Osteocyte (in vitro differentiated cells): ENCODE results near the gene CD69. TPM values are rescaled to one million over a fixed set of nuclear protein-coding genes. Genes with fewer than 3 reads are reported as not detected.
A peak's percentile ranks its signal among the peaks of the same experiment; 100 is the strongest.

Source experiments
- DNase-seq: peaks from one replicate; pipeline ENCODE4 v3.0.0; 2021; ENCODE audit warnings: mixed read lengths; ENCODE audit not compliant: unreplicated experiment; ENCODE audit errors: extremely low spot score
- H3K27ac Mint-ChIP-seq: one replicate; pipeline ENCODE4 v1.8.0; 2021; ENCODE audit warnings: mild to moderate bottlenecking, mixed read lengths; ENCODE audit not compliant: unreplicated experiment
- H3K27me3 Mint-ChIP-seq: one replicate; pipeline ENCODE4 v1.8.0; 2021; ENCODE audit warnings: mixed read lengths; ENCODE audit not compliant: unreplicated experiment
- H3K36me3 Mint-ChIP-seq: one replicate; pipeline ENCODE4 v1.8.0; 2021; ENCODE audit warnings: mixed read lengths; ENCODE audit not compliant: unreplicated experiment
- H3K4me1 Mint-ChIP-seq: one replicate; pipeline ENCODE4 v1.8.0; 2021; ENCODE audit warnings: mixed read lengths; ENCODE audit not compliant: unreplicated experiment
- H3K4me3 Mint-ChIP-seq: one replicate; pipeline ENCODE4 v1.8.0; 2021; ENCODE audit warnings: mild to moderate bottlenecking, moderate library complexity, mixed read lengths; ENCODE audit not compliant: unreplicated experiment
- H3K9me3 Mint-ChIP-seq: one replicate; pipeline ENCODE4 v1.8.0; 2021; ENCODE audit warnings: mixed read lengths; ENCODE audit not compliant: unreplicated experiment
- total RNA-seq: library from RNA; stranded (reverse); gene quantifications from 2 replicates; pipeline ENCODE4 v1.2.1, GENCODE V29; 2021
- TF ChIP-seq, protein P1 (sequence below): fragments of 200-600 bp; sonication (generic); IDR thresholded peaks from 2 replicates; pipeline ENCODE4 v1.5.0; 2021; ENCODE audit warnings: antibody characterized with exemption, mild to moderate bottlenecking, moderate library complexity

CD69 gene
- total RNA-seq, 1 donor from 2014 or later, result not detected

- peaks cover 12% of the 10 kb centered on the region for H3K27me3 Mint-ChIP-seq
- no peak overlapping the region for H3K4me3 Mint-ChIP-seq
- H3K4me1 Mint-ChIP-seq, result no peaks in the 10 kb centered on the region
- H3K9me3 Mint-ChIP-seq, result no peaks in the 10 kb centered on the region
- TF ChIP-seq, protein P1, sequence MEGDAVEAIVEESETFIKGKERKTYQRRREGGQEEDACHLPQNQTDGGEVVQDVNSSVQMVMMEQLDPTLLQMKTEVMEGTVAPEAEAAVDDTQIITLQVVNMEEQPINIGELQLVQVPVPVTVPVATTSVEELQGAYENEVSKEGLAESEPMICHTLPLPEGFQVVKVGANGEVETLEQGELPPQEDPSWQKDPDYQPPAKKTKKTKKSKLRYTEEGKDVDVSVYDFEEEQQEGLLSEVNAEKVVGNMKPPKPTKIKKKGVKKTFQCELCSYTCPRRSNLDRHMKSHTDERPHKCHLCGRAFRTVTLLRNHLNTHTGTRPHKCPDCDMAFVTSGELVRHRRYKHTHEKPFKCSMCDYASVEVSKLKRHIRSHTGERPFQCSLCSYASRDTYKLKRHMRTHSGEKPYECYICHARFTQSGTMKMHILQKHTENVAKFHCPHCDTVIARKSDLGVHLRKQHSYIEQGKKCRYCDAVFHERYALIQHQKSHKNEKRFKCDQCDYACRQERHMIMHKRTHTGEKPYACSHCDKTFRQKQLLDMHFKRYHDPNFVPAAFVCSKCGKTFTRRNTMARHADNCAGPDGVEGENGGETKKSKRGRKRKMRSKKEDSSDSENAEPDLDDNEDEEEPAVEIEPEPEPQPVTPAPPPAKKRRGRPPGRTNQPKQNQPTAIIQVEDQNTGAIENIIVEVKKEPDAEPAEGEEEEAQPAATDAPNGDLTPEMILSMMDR, result no peak
- no peak for DNase-seq
- no peak overlapping the region for H3K27ac Mint-ChIP-seq
- H3K36me3 Mint-ChIP-seq, result no peaks in the 10 kb centered on the region
These were observed 49.0 kb downstream of the CD69 start for GRCh38 chr12:9711664-9712063.

GRCh38 chr12:9710584-9711375, 49.9 kb downstream of the CD69 start:
- TF ChIP-seq, protein P1, result no peak
- H3K36me3 Mint-ChIP-seq, result no peaks in the 10 kb centered on the region
- no peaks in the 10 kb centered on the region for H3K9me3 Mint-ChIP-seq
- no peak for DNase-seq
- H3K27ac Mint-ChIP-seq, result no peak overlapping the region
- H3K27me3 Mint-ChIP-seq, result peaks cover 19% of the 10 kb centered on the region
- H3K4me3 Mint-ChIP-seq, result no peak overlapping the region
- H3K4me1 Mint-ChIP-seq, result no peaks in the 10 kb centered on the region

- TF ChIP-seq, protein P1, result no peak
- DNase-seq, result no peak
- Mint-ChIP-seq H3K27me3 (peaks cover 23% of the 10 kb centered on the region), H3K9me3 (no peaks in the 10 kb centered on the region), H3K36me3 (no peaks in the 10 kb centered on the region), H3K4me1 (no peaks in the 10 kb centered on the region), H3K27ac (no peak overlapping the region), H3K4me3 (no peak overlapping the region)
These were observed 51.8 kb downstream of the CD69 start for GRCh38 chr12:9708853-9709252.

DNA sequence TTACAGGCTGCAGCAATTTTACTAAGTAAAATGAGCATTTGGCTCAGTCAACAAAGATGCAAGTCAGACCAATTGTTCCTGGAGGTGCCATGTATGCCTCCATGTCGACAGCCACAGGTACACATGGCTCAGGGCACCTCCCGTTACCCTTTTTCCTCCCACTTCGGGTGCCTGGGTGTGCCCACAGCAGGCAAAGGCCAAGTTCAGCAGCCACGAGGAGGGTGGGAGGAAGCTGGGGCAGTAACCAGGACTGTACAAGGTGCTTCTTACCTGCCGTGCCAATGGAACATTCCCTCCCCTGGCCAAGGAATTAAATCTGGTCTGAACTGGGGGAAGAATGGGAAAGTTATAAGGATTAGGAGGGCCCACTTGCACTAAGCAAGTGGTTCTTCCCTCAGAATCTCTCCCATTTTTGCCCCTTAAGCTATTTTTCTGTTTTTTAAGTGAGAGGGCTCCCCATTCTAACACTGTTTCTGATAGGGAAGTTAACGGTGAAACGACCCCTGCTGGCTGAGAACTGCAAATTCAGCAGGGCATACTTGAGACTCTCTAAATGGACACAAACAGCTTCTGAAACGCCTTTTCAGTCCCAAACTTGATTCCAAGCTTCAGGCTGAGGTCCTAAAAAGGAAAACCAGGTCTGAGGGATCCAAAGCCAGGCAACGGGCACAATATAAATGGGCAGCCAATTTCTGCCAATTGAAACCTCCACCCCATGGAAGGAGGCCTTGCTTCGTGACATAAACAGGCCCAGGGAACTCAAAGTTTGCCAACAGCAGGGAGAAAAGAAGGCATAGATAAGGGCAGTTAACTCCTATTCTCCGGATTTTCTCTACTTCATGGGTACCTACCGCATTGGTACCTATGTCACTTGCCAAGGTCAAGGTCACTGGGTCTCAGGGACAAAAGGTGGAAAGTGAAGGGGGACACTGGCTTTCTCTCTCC, 52.6 kb downstream of the CD69 start:
- DNase-seq, result no peak
- no peak overlapping the region for H3K4me3 Mint-ChIP-seq
- TF ChIP-seq, protein P1, result peak; percentile 85
- no peaks in the 10 kb centered on the region for H3K4me1 Mint-ChIP-seq
- peaks cover 23% of the 10 kb centered on the region for H3K27me3 Mint-ChIP-seq
- no peaks in the 10 kb centered on the region for H3K9me3 Mint-ChIP-seq
- H3K27ac Mint-ChIP-seq, result no peak overlapping the region
- H3K36me3 Mint-ChIP-seq, result no peaks in the 10 kb centered on the region

GRCh38 chr12:9707356-9707755, 53.3 kb downstream of the CD69 start:
- Mint-ChIP-seq H3K4me3 (no peak overlapping the region), H3K27me3 (peaks cover 28% of the 10 kb centered on the region), H3K36me3 (no peaks in the 10 kb centered on the region), H3K27ac (no peak overlapping the region), H3K9me3 (no peaks in the 10 kb centered on the region), H3K4me1 (no peaks in the 10 kb centered on the region)
- TF ChIP-seq, protein P1, result no peak
- DNase-seq, result no peak
